Transverse colon (tissue), 4 donors: ENCODE results near the gene EBLN2. TPM values are rescaled to one million over a fixed set of nuclear protein-coding genes. Genes with fewer than 3 reads are reported as not detected.

Experiments used
- DNase-seq: peaks from one replicate; pipeline ENCODE4 v3.0.0-alpha.2; 2019
- H3K27ac ChIP-seq, 4 donors: fragments of 200-600 bp; sonication (generic); 2 replicates each; pipeline ENCODE4 v1.5.1; 2016 to 2018; ENCODE audit warnings: inconsistent platforms in 4 of 4
- H3K27me3 ChIP-seq: fragments of 200-600 bp; sonication (generic); 2 replicates; pipeline ENCODE4 v1.5.1; 2017; ENCODE audit warnings: inconsistent platforms
- H3K36me3 ChIP-seq, 4 donors: fragments of 200-600 bp; sonication (generic); 2 replicates each; pipeline ENCODE4 v1.5.1; 2017 to 2019; ENCODE audit warnings: inconsistent platforms in 4 of 4
- H3K4me1 ChIP-seq, 4 donors: fragments of 200-600 bp; sonication (generic); 2 replicates each; pipeline ENCODE4 v1.5.1; 2017 to 2020; ENCODE audit warnings: inconsistent platforms in 4 of 4
- H3K4me3 ChIP-seq, 4 donors: fragments of 200-600 bp; sonication (generic); 1 replicate in 1 of 4; 2 replicates in 3 of 4; pipeline versions ENCODE4 v1.5.1 to v1.6.1; 2017 to 2019; ENCODE audit warnings: inconsistent platforms in 4 of 4
- H3K9me3 ChIP-seq, 2 donors: fragments of 200-600 bp; sonication (generic); 2 replicates each; pipeline ENCODE4 v1.5.1; 2017 to 2019; ENCODE audit warnings: inconsistent platforms in 2 of 2
- CTCF ChIP-seq, 5 experiments: fragments of 200-600 bp in 3 of 5; fragments of 450-650 bp in 2 of 5; sonication (generic) in 3 of 5; IDR thresholded peaks; 1 replicate in 2 of 5; 2 replicates in 3 of 5; pipeline ENCODE4 v1.5.1; 2016 to 2017; ENCODE audit warnings: antibody characterized with exemption in 5 of 5, inconsistent platforms in 3 of 5, mild to moderate bottlenecking in 2 of 5, moderate library complexity in 1 of 5
- EP300 ChIP-seq: sonication (generic); formaldehyde crosslinking; IDR thresholded peaks from one replicate; pipeline ENCODE4 v1.6.1; 2017; ENCODE audit warnings: antibody characterized with exemption, low read depth
- POLR2A ChIP-seq: fragments of 450-650 bp; IDR thresholded peaks from one replicate; pipeline ENCODE4 v1.6.1; 2016; ENCODE audit warnings: antibody characterized with exemption, mild to moderate bottlenecking, moderate library complexity
- POLR2AphosphoS5 ChIP-seq, 3 donors: sonication (generic); formaldehyde crosslinking; IDR thresholded peaks; one replicate each; pipeline ENCODE4 v1.6.1; 2016; ENCODE audit warnings: antibody characterized with exemption in 3 of 3
- WGBS, 2 donors: methylation state at CpG; one replicate each; pipeline ENCODE4 v1.1.5; 2018; ENCODE audit warnings: low coverage in 1 of 2; 5-methylcytosine and 5-hydroxymethylcytosine counted together
- in situ Hi-C, 4 donors: fragments of 200-750 bp; cut with MboI; loops; one replicate each; pipeline versions ENCODE4 v1.15.0 to v1.15.1; 2017; ENCODE audit warnings: low sequenced_read_pairs in 3 of 4, low pct_ligation_motif_present in 1 of 4, low pct_unique_long_range_greater_than_20kb in 1 of 4
- intact Hi-C: fragments of 100-400 bp; cut with DNase I; formaldehyde crosslinking; loops from one replicate; pipeline ENCODE4 v1.15.1; 2023; ENCODE audit warnings: low total_unique reads
- total RNA-seq, 4 donors: library from RNA; depleted of rRNA; stranded (reverse); fragments of >200 nt; gene quantifications; one replicate each; pipeline ENCODE4 v1.1.0, GENCODE V29; 2016

EBLN2 gene
- total RNA-seq, 4 donors from 2014 or later = 4.5 to 19.4 (median 13.7) TPM

GRCh38 chr3:73073091-73073707 lies 11.7 kb downstream of the EBLN2 start:
- H3K27ac ChIP-seq = no peak overlapping the region
- WGBS, 2 donors = 72% methylated on average over 4 of the region's 4 CpGs; no CpG with 5 or more reads in 1 of the 2 donors
- no peaks in the 10 kb centered on the region for H3K9me3 ChIP-seq
- intact Hi-C loops = no loop called here
- H3K36me3 ChIP-seq = peaks cover 0 to 3% (median 0%) of the 10 kb centered on the region in 4 donors
- TF ChIP-seq EP300 (no peak), POLR2A (no peak), POLR2AphosphoS5 (IDR thresholded peaks at IDR 0.05) (no peak), CTCF (IDR thresholded peaks at IDR 0.05) (no peak)
- no peak for DNase-seq
- no peak overlapping the region for H3K4me3 ChIP-seq
- H3K4me1 ChIP-seq = no peaks in the 10 kb centered on the region
- no peaks in the 10 kb centered on the region for H3K27me3 ChIP-seq
- in situ Hi-C loops = loop anchor here in 3 of 4 donors (10.0 to 25.0 kb wide), 4 partner anchors 136 to 1361 kb away; partner anchors contain the start of gene SHQ1 (in 1 of the 3)

GRCh38 chr3:73074781-73075180 lies 13.3 kb downstream of the EBLN2 start:
- Histone ChIP-seq H3K27me3 (no peaks in the 10 kb centered on the region), H3K9me3 (no peaks in the 10 kb centered on the region), H3K27ac (no peak overlapping the region), H3K36me3 (no peaks in the 10 kb centered on the region), H3K4me1 (no peaks in the 10 kb centered on the region), H3K4me3 (no peak overlapping the region)
- 80 to 86% methylated on average over 4 to 8 of the region's 8 CpGs for WGBS, 2 donors
- TF ChIP-seq POLR2AphosphoS5 (IDR thresholded peaks at IDR 0.05) = no peak
- TF ChIP-seq CTCF (IDR thresholded peaks at IDR 0.05) = no peak
- no peak for TF ChIP-seq EP300
- intact Hi-C loops (no loop called here), in situ Hi-C loops (loop anchor here (10.0 to 25.0 kb wide), 6 partner anchors 137 to 1362 kb away; partner anchors contain the start of gene SHQ1 (in 1 of the 4))
- no peak for DNase-seq

GRCh38 chr3:73080216-73080966 lies 18.9 kb downstream of the EBLN2 start:
- in situ Hi-C loops = loop anchor here in 2 of 4 donors (10.0 to 25.0 kb wide), 4 partner anchors 146 to 1368 kb away; no protein-coding TSS in a partner anchor
- no peak for TF ChIP-seq CTCF (IDR thresholded peaks at IDR 0.05)
- TF ChIP-seq POLR2A = no peak
- TF ChIP-seq EP300 = no peak
- TF ChIP-seq POLR2AphosphoS5 (IDR thresholded peaks at IDR 0.05) = no peak
- no peak for DNase-seq

GRCh38 chr3:73081140-73081539 lies 19.7 kb downstream of the EBLN2 start:
- H3K36me3 ChIP-seq = no peaks in the 10 kb centered on the region
- H3K4me1 ChIP-seq = peaks cover 0 to 4% (median 2%) of the 10 kb centered on the region in 4 donors
- TF ChIP-seq POLR2AphosphoS5 (IDR thresholded peaks at IDR 0.05) (no peak), POLR2A (no peak), EP300 (no peak), CTCF (IDR thresholded peaks at IDR 0.05) (no peak)
- no peak overlapping the region for H3K4me3 ChIP-seq
- intact Hi-C loops = loop anchor here (5.0 kb wide), 1 partner anchor 139 kb away; no protein-coding TSS in a partner anchor
- H3K9me3 ChIP-seq = no peaks in the 10 kb centered on the region
- in situ Hi-C loops = loop anchor here in 2 of 4 donors (10.0 to 25.0 kb wide), 4 partner anchors 146 to 1369 kb away; no protein-coding TSS in a partner anchor
- 96% methylated on average over 5 to 8 of the region's 8 CpGs for WGBS, 2 donors
- no peaks in the 10 kb centered on the region for H3K27me3 ChIP-seq
- DNase-seq = no peak
- H3K27ac ChIP-seq = no peak overlapping the region

More at GRCh38 chr3:73080216-73080966, 18.9 kb downstream of the EBLN2 start:
- no peaks in the 10 kb centered on the region for H3K9me3 ChIP-seq
- no peak overlapping the region for H3K4me3 ChIP-seq
- no peaks in the 10 kb centered on the region for H3K36me3 ChIP-seq
- no peaks in the 10 kb centered on the region for H3K4me1 ChIP-seq
- WGBS, 2 donors = 81 to 85% methylated on average over 9 to 17 of the region's 17 CpGs
- intact Hi-C loops = loop anchor here (5.0 kb wide), 1 partner anchor 138 kb away; no protein-coding TSS in a partner anchor
- no peaks in the 10 kb centered on the region for H3K27me3 ChIP-seq
- no peak overlapping the region for H3K27ac ChIP-seq
